Measurements from ENCODE around the gene RNF26. TPM values are rescaled to one million over a fixed set of nuclear protein-coding genes. Genes with fewer than 3 reads are reported as not detected.
A peak's percentile ranks its signal among the peaks of the same experiment; 100 is the strongest.

The RNF26 gene
- total RNA-seq, result 10 to 100 TPM; 18.6 to 20.7 (median 18.9) TPM

GRCh38 chr11:119334174-119334930 is at the start of gene RNF26:
Gene RNF26 (plus strand): TSS chr11:119334527. CDS start chr11:119335123, 596 bp downstream.
- Mint-ChIP-seq H3K4me3 (peak within 1 kb of the TSS; percentile 99), H3K27me3 (ENCODE audit: low read depth) (peaks cover 14% of the 10 kb centered on the region), H3K36me3 (ENCODE audit: insufficient read depth) (peaks cover 2% of the 10 kb centered on the region), H3K9me3 (no peaks in the 10 kb centered on the region), H3K4me1 (ENCODE audit: low read depth) (peaks cover 34% of the 10 kb centered on the region)
- peak; percentile 95 to 96 for ATAC-seq
- DNase-seq, result peak; percentile 91

- no peaks in the 10 kb centered on the region for H3K27me3 Mint-ChIP-seq (ENCODE audit: low read depth)
- no peak for ATAC-seq
- H3K4me1 Mint-ChIP-seq (ENCODE audit: low read depth), result peaks cover 17% of the 10 kb centered on the region
- no peak for DNase-seq
- H3K36me3 Mint-ChIP-seq (ENCODE audit: insufficient read depth), result peaks cover 22% of the 10 kb centered on the region
- H3K4me3 Mint-ChIP-seq, result no peak overlapping the region
- H3K9me3 Mint-ChIP-seq, result no peaks in the 10 kb centered on the region
Observed at GRCh38 chr11:119285431-119285830, 48.9 kb upstream of the RNF26 start.

- H3K27me3 Mint-ChIP-seq (ENCODE audit: low read depth), result no peaks in the 10 kb centered on the region
- H3K36me3 Mint-ChIP-seq (ENCODE audit: insufficient read depth), result peaks cover 29% of the 10 kb centered on the region
- peaks cover 9% of the 10 kb centered on the region for H3K4me1 Mint-ChIP-seq (ENCODE audit: low read depth)
- no peak overlapping the region for H3K4me3 Mint-ChIP-seq
- no peak for DNase-seq
- ATAC-seq, result no peak
- H3K9me3 Mint-ChIP-seq, result no peaks in the 10 kb centered on the region
Observed at GRCh38 chr11:119288219-119288618, 46.1 kb upstream of the RNF26 start.

DNA sequence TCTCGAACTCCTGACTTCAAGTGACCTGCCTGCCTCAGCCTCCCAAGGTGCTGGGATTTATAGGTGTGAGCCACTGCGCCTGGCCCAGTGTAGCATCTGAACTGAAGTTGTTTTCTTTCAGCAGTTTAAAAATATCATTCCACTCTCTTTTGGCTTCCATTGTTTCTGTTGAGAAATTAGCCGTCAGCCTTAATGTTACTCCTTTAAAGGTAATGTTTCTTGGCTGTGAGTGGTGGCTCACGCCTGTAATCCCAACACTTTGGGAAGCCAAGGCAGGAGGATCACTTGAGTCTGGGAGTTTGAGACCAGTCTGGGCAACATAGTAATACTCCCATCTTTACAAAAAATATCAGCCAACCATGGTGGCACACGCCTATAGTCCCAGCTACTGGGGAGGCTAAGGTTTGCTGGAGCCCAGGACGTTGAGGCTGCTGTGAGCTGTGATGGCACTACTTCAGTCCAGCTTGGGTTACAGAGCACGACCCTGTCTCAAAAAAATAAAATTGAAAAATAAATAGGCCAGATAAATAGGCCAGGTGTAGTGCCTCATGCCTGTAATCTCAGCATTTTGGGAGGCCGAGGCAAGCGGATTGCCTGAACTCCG is 43.3 kb upstream of the RNF26 start:
- Mint-ChIP-seq H3K27me3 (ENCODE audit: low read depth) (no peaks in the 10 kb centered on the region), H3K36me3 (ENCODE audit: insufficient read depth) (peaks cover 29% of the 10 kb centered on the region), H3K4me3 (no peak overlapping the region), H3K4me1 (ENCODE audit: low read depth) (no peaks in the 10 kb centered on the region), H3K9me3 (no peaks in the 10 kb centered on the region)
- no peak for ATAC-seq
- no peak for DNase-seq

- no peak for ATAC-seq
Observed at GRCh38 chr11:119293461-119293860, 40.9 kb upstream of the RNF26 start.

GRCh38 chr11:119295178-119295577 is 39.1 kb upstream of the RNF26 start:
- H3K9me3 Mint-ChIP-seq, result no peaks in the 10 kb centered on the region
- H3K36me3 Mint-ChIP-seq (ENCODE audit: insufficient read depth), result peaks cover 27% of the 10 kb centered on the region
- H3K4me1 Mint-ChIP-seq (ENCODE audit: low read depth), result no peaks in the 10 kb centered on the region
- DNase-seq, result no peak
- no peak overlapping the region for H3K4me3 Mint-ChIP-seq
- ATAC-seq, result no peak
- H3K27me3 Mint-ChIP-seq (ENCODE audit: low read depth), result no peaks in the 10 kb centered on the region

More at GRCh38 chr11:119293461-119293860, 40.9 kb upstream of the RNF26 start:
- DNase-seq, result no peak
- Mint-ChIP-seq H3K4me1 (ENCODE audit: low read depth) (no peaks in the 10 kb centered on the region), H3K36me3 (ENCODE audit: insufficient read depth) (peaks cover 16% of the 10 kb centered on the region), H3K4me3 (no peak overlapping the region), H3K27me3 (ENCODE audit: low read depth) (no peaks in the 10 kb centered on the region), H3K9me3 (no peaks in the 10 kb centered on the region)

GRCh38 chr11:119297938-119298337 is 36.4 kb upstream of the RNF26 start:
- Mint-ChIP-seq H3K4me3 (no peak overlapping the region), H3K9me3 (no peaks in the 10 kb centered on the region), H3K36me3 (ENCODE audit: insufficient read depth) (peaks cover 42% of the 10 kb centered on the region), H3K4me1 (ENCODE audit: low read depth) (no peaks in the 10 kb centered on the region), H3K27me3 (ENCODE audit: low read depth) (no peaks in the 10 kb centered on the region)
- no peak for ATAC-seq
- DNase-seq, result no peak

- H3K4me3 Mint-ChIP-seq, result no peak overlapping the region
- H3K36me3 Mint-ChIP-seq (ENCODE audit: insufficient read depth), result peaks cover 50% of the 10 kb centered on the region
- no peak for ATAC-seq
- H3K27me3 Mint-ChIP-seq (ENCODE audit: low read depth), result no peaks in the 10 kb centered on the region
- H3K9me3 Mint-ChIP-seq, result no peaks in the 10 kb centered on the region
- H3K4me1 Mint-ChIP-seq (ENCODE audit: low read depth), result no peaks in the 10 kb centered on the region
- DNase-seq, result no peak
Observed at GRCh38 chr11:119298726-119299125, 35.6 kb upstream of the RNF26 start.

DNA sequence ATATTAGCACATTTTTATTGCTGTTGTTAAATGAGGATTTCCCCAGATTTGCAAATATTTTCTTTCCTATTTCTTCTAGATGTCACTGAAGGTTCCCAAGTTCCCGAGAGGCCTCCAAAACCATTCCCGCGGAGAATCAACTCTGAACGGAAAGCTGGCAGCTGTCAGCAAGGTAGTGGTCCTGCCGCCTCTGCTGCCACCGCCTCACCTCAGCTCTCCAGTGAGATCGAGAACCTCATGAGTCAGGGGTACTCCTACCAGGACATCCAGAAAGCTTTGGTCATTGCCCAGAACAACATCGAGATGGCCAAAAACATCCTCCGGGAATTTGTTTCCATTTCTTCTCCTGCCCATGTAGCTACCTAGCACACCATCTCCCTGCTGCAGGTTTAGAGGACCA is 34.9 kb upstream of the RNF26 start:
- H3K27me3 Mint-ChIP-seq (ENCODE audit: low read depth), result no peaks in the 10 kb centered on the region
- no peaks in the 10 kb centered on the region for H3K9me3 Mint-ChIP-seq
- no peak overlapping the region for H3K4me3 Mint-ChIP-seq
- H3K4me1 Mint-ChIP-seq (ENCODE audit: low read depth), result no peaks in the 10 kb centered on the region
- peaks cover 51% of the 10 kb centered on the region for H3K36me3 Mint-ChIP-seq (ENCODE audit: insufficient read depth)
- ATAC-seq, result no peak
- DNase-seq, result no peak

GRCh38 chr11:119300198-119300964 is 33.9 kb upstream of the RNF26 start:
- Mint-ChIP-seq H3K27me3 (ENCODE audit: low read depth) (no peaks in the 10 kb centered on the region), H3K4me3 (no peak overlapping the region), H3K9me3 (no peaks in the 10 kb centered on the region), H3K36me3 (ENCODE audit: insufficient read depth) (peaks cover 54% of the 10 kb centered on the region), H3K4me1 (ENCODE audit: low read depth) (peaks cover 5% of the 10 kb centered on the region)
- ATAC-seq, result no peak
- no peak for DNase-seq

DNA sequence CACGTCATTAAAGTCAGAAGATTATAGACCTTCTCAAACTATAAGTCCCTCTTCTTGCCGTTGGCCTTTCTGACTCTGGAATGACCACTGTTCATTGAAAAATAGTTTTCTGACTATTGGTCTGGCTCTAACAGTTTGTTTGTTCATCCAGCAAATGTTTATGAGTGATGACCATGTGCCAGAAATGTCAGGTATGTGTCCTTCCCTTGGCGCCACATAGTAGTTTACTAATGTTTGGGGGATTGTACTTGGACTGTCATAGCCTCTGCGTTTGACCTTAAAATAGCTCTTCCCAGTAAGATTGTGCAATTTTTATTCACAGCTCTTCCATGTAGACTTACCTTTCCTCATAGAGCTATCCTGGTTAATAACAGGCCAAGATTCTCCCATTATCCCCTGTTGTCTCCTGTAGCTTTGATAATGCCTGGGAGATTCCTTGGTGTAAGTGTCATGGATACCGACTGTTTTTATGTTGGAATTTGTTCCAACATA is 31.1 kb upstream of the RNF26 start:
- DNase-seq, result no peak
- H3K36me3 Mint-ChIP-seq (ENCODE audit: insufficient read depth), result peaks cover 52% of the 10 kb centered on the region
- H3K27me3 Mint-ChIP-seq (ENCODE audit: low read depth), result no peaks in the 10 kb centered on the region
- no peak overlapping the region for H3K4me3 Mint-ChIP-seq
- no peaks in the 10 kb centered on the region for H3K9me3 Mint-ChIP-seq
- ATAC-seq, result no peak
- peaks cover 25% of the 10 kb centered on the region for H3K4me1 Mint-ChIP-seq (ENCODE audit: low read depth)

DNA sequence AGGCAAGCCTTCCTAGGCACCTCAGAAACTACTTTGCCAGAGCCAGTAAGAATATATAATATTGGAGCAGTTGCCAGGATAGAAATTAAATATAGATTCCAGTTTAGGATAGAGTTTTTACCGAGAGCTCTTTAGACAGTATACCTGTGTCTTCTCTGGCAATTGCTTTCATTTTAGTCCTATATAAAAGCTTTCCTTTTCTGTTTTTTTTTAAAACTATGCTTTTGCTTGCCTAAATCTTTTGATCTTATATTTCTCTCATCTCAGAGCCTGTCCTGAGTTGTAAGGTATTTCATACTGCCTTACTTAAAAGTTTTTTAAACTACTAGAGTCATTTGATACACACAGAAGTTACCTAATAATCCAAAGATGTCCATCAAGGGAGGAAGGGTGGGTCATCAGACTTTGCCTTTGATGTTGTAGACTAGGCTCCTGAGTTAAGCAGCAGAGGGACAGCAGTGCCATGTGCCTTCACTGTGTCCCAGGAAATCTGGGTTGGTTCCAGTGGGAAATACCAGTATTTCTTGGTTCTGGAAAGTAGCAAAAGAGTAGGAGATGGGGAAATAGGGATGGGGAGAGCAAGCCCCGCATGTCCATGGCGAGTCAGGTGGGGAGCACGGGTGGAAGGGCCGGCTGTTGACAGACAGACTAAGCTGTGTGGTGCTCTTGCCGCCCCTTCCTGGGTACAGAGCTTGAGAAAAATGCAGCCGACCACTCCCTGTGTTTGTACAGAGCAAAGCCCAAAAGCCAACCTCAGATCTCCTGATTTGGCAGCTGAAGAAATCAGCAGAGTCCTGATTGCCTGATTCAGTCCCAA is 28.6 kb upstream of the RNF26 start:
- Mint-ChIP-seq H3K4me3 (peak overlapping the region; percentile 37), H3K4me1 (ENCODE audit: low read depth) (peaks cover 26% of the 10 kb centered on the region), H3K9me3 (no peaks in the 10 kb centered on the region), H3K36me3 (ENCODE audit: insufficient read depth) (peaks cover 37% of the 10 kb centered on the region), H3K27me3 (ENCODE audit: low read depth) (no peaks in the 10 kb centered on the region)
- peak; percentile 7 to 27 for ATAC-seq
- DNase-seq, result no peak

- H3K9me3 Mint-ChIP-seq, result no peaks in the 10 kb centered on the region
- peak; percentile 83 to 85 for ATAC-seq
- no peaks in the 10 kb centered on the region for H3K27me3 Mint-ChIP-seq (ENCODE audit: low read depth)
- H3K4me1 Mint-ChIP-seq (ENCODE audit: low read depth), result peaks cover 26% of the 10 kb centered on the region
- peaks cover 30% of the 10 kb centered on the region for H3K36me3 Mint-ChIP-seq (ENCODE audit: insufficient read depth)
- H3K4me3 Mint-ChIP-seq, result peak overlapping the region; percentile 37
- DNase-seq, result no peak
Observed at GRCh38 chr11:119306373-119306890, 27.9 kb upstream of the RNF26 start.
